Gastroesophageal sphincter (tissue), 3 donors: ENCODE results near the gene HMOX2.

Source experiments
- CTCF ChIP-seq, 4 experiments: fragments of 200-600 bp in 2 of 4; fragments of 450-650 bp in 2 of 4; sonication (generic) in 1 of 4; IDR thresholded peaks; one replicate each; pipeline ENCODE4 v1.5.1; 2017 to 2019; ENCODE audit warnings: antibody characterized with exemption in 4 of 4, mild to moderate bottlenecking in 2 of 4, moderate library complexity in 2 of 4
- EP300 ChIP-seq: sonication (generic); formaldehyde crosslinking; IDR thresholded peaks from one replicate; pipeline ENCODE4 v1.6.1; 2017; ENCODE audit warnings: antibody characterized with exemption, mild to moderate bottlenecking
- POLR2A ChIP-seq, 2 donors: fragments of 450-650 bp; IDR thresholded peaks; one replicate each; pipeline ENCODE4 v1.6.1; 2017; ENCODE audit warnings: antibody characterized with exemption in 2 of 2, mild to moderate bottlenecking in 2 of 2, moderate library complexity in 1 of 2

- TF ChIP-seq POLR2A (IDR thresholded peaks at IDR 0.05) (no peak), CTCF (IDR thresholded peaks at IDR 0.05) (no peak), EP300 (no peak)
Observed at GRCh38 chr16:4443271-4443670, 32.9 kb upstream of the HMOX2 start.
